H1 (cell line): ENCODE measurements around the gene ENTPD8. TPM values are rescaled to one million over a fixed set of nuclear protein-coding genes. Genes with fewer than 3 reads are reported as not detected.

ENCODE experiments used
- CTCF ChIA-PET: fragments of 300-600 bp; sonication (Branson Sonifier 250); formaldehyde crosslinking; loops from one replicate; lab custom pipeline; 2021; ENCODE audit not compliant: partially characterized antibody; lab: Charles Lee
- POLR2A ChIA-PET: fragments of 300-600 bp; sonication (Branson Sonifier 250); formaldehyde crosslinking; loops from one replicate; lab custom pipeline; 2021; ENCODE audit warnings: inconsistent platforms; ENCODE audit not compliant: partially characterized antibody; lab: Charles Lee
- DNase-seq, 2 experiments: peaks; one replicate each; pipeline versions ENCODE4 v3.0.0 to v3.0.0-alpha.2; 2010 to 2022; ENCODE audit warnings: low spot score in 2 of 2, low read depth in 1 of 2, mixed read lengths in 1 of 2
- FAIRE-seq: peaks from 2 replicates; lab custom pipeline; 2011; peaks lifted over from hg19 to GRCh38; lab: Jason Lieb, UNC
- H2AFZ ChIP-seq: 2 replicates; pipeline ENCODE4 v1.8.1; 2012; ENCODE audit warnings: low read length, inconsistent platforms
- H2AK5ac ChIP-seq: 2 replicates; pipeline ENCODE4 v1.6.1; 2013; ENCODE audit warnings: low read depth, low read length
- H2BK120ac ChIP-seq: replicated peaks from 2 replicates; pipeline ENCODE3; 2013; ENCODE audit warnings: low read depth, low read length, inconsistent platforms
- H2BK12ac ChIP-seq: 2 replicates; pipeline ENCODE4 v1.6.1; 2013; ENCODE audit warnings: low read depth, low read length
- H2BK15ac ChIP-seq: 2 replicates; pipeline ENCODE4 v1.6.1; 2013; ENCODE audit warnings: low read length
- H2BK20ac ChIP-seq: 2 replicates; pipeline ENCODE4 v1.6.1; 2013; ENCODE audit warnings: low read length
- H2BK5ac ChIP-seq: 2 replicates; pipeline ENCODE4 v1.6.1; 2013; ENCODE audit warnings: low read depth, low read length
- H3K14ac ChIP-seq: 2 replicates; pipeline ENCODE4 v1.6.1; 2013; ENCODE audit warnings: inconsistent platforms; ENCODE audit not compliant: insufficient read length
- H3K18ac ChIP-seq: 2 replicates; pipeline ENCODE4 v1.6.1; 2013; ENCODE audit warnings: low read length; ENCODE audit errors: extremely low read depth
- H3K23ac ChIP-seq: 2 replicates; pipeline ENCODE4 v1.6.1; 2013; ENCODE audit warnings: inconsistent platforms; ENCODE audit not compliant: insufficient read length
- H3K23me2 ChIP-seq: 2 replicates; pipeline ENCODE4 v1.6.1; 2013; ENCODE audit warnings: low read depth, low read length
- H3K27ac ChIP-seq: 2 replicates; pipeline ENCODE4 v1.6.1; 2011; ENCODE audit warnings: low read depth, low read length, inconsistent platforms
- H3K27me3 ChIP-seq, 4 experiments: replicated peaks in 1 of 4; 1 replicate in 1 of 4; 2 replicates in 3 of 4; pipeline versions ENCODE4 v1.6.1 to v1.8.1; 2011 to 2013; ENCODE audit warnings: low read length in 3 of 4, mild to moderate bottlenecking in 3 of 4, inconsistent platforms in 2 of 4, mixed read lengths in 2 of 4, moderate library complexity in 1 of 4; ENCODE audit not compliant: control insufficient read depth in 3 of 4, insufficient read depth in 3 of 4; ENCODE audit errors: extremely low read depth in 1 of 4
- H3K36me3 ChIP-seq, 4 experiments: 2 replicates each; pipeline versions ENCODE4 v1.6.1 to v1.8.1; 2011 to 2013; ENCODE audit warnings: mild to moderate bottlenecking in 4 of 4, low read length in 3 of 4, moderate library complexity in 2 of 4, control low read depth in 1 of 4, inconsistent platforms in 1 of 4; ENCODE audit not compliant: insufficient read depth in 4 of 4, control insufficient read depth in 2 of 4
- H3K4ac ChIP-seq: replicated peaks from 2 replicates; pipeline ENCODE3; 2013; ENCODE audit warnings: low read length, low read depth, mixed read lengths, inconsistent platforms; ENCODE audit not compliant: insufficient read length
- H3K4me1 ChIP-seq, 4 experiments: replicated peaks in 1 of 4; 1 replicate in 1 of 4; 2 replicates in 3 of 4; pipeline versions ENCODE4 v1.6.1 to v1.8.1; 2011 to 2013; ENCODE audit warnings: low read length in 3 of 4, inconsistent platforms in 2 of 4, mixed read lengths in 1 of 4; ENCODE audit not compliant: insufficient read depth in 4 of 4, control insufficient read depth in 3 of 4
- H3K4me2 ChIP-seq, 2 experiments: 2 replicates each; pipeline versions ENCODE4 v1.6.1 to v1.8.1; 2011 to 2013; ENCODE audit warnings: low read depth in 2 of 2, low read length in 2 of 2, control low read depth in 1 of 2, inconsistent platforms in 1 of 2, mild to moderate bottlenecking in 1 of 2; ENCODE audit not compliant: insufficient read depth in 1 of 2
- H3K4me3 ChIP-seq, 4 experiments: fragments of 200-600, 300-600 bp in 1 of 4; sonication (generic), shearing (Covaris generic), sonication (Bioruptor Twin) in 1 of 4; 2 replicates each; pipeline versions ENCODE4 v1.5.1 to v1.8.1; 2011 to 2016; ENCODE audit warnings: low read length in 4 of 4, low read depth in 3 of 4, control low read depth in 2 of 4, inconsistent platforms in 2 of 4, mild to moderate bottlenecking in 2 of 4, mixed read lengths in 1 of 4, moderate library complexity in 1 of 4; ENCODE audit not compliant: insufficient read depth in 2 of 4; ENCODE audit errors: extremely low read depth in 1 of 4
- H3K56ac ChIP-seq: replicated peaks from 2 replicates; pipeline ENCODE3; 2013; ENCODE audit warnings: low read depth, mild to moderate bottlenecking, mixed read lengths, low read length, inconsistent platforms; ENCODE audit not compliant: insufficient read length
- H3K79me1 ChIP-seq: 2 replicates; pipeline ENCODE4 v1.6.1; 2013; ENCODE audit warnings: low read depth, low read length, control low read depth
- H3K79me2 ChIP-seq, 2 experiments: 2 replicates each; pipeline versions ENCODE4 v1.6.1 to v1.8.1; 2012 to 2013; ENCODE audit warnings: low read length in 2 of 2, mild to moderate bottlenecking in 2 of 2, inconsistent platforms in 1 of 2; ENCODE audit not compliant: insufficient read depth in 2 of 2, control insufficient read depth in 1 of 2
- H3K9ac ChIP-seq, 4 experiments: replicated peaks in 1 of 4; 1 replicate in 1 of 4; 2 replicates in 3 of 4; pipeline versions ENCODE4 v1.6.1 to v1.8.1; 2011 to 2013; ENCODE audit warnings: low read depth in 3 of 4, low read length in 3 of 4, control low read depth in 2 of 4, mild to moderate bottlenecking in 2 of 4, moderate library complexity in 2 of 4, inconsistent platforms in 1 of 4; ENCODE audit errors: extremely low read depth in 1 of 4
- H3K9me3 ChIP-seq, 2 experiments: 2 replicates each; pipeline versions ENCODE4 v1.6.1 to v1.8.1; 2012 to 2013; ENCODE audit warnings: mild to moderate bottlenecking in 2 of 2, moderate library complexity in 2 of 2, control low read depth in 1 of 2, inconsistent platforms in 1 of 2, low read depth in 1 of 2, low read length in 1 of 2, mixed read lengths in 1 of 2; ENCODE audit not compliant: insufficient read depth in 2 of 2
- H4K20me1 ChIP-seq, 2 experiments: replicated peaks in 1 of 2; 2 replicates each; pipeline versions ENCODE3 to v1.8.1; 2011 to 2013; ENCODE audit warnings: inconsistent platforms in 2 of 2, low read length in 2 of 2, mild to moderate bottlenecking in 1 of 2; ENCODE audit not compliant: insufficient read depth in 2 of 2, control insufficient read depth in 1 of 2
- H4K5ac ChIP-seq: 2 replicates; pipeline ENCODE4 v1.6.1; 2013; ENCODE audit warnings: low read length, low read depth, mixed read lengths, inconsistent platforms; ENCODE audit not compliant: insufficient read length
- H4K8ac ChIP-seq: 2 replicates; pipeline ENCODE4 v1.8.0; 2013; ENCODE audit warnings: mild to moderate bottlenecking, moderate library complexity, low read length, inconsistent platforms; ENCODE audit not compliant: insufficient read depth; ENCODE audit errors: extremely low read depth
- H4K91ac ChIP-seq: replicated peaks from 2 replicates; pipeline ENCODE3; 2013; ENCODE audit warnings: low read length, mixed read lengths, inconsistent platforms; ENCODE audit not compliant: insufficient read length
- ASH2L ChIP-seq: fragments of 200-600, 300-600 bp; sonication (generic); IDR thresholded peaks from one replicate; pipeline ENCODE4 v1.7.1; 2017; ENCODE audit warnings: low read length
- BCL11A ChIP-seq, 2 experiments: IDR thresholded peaks; one replicate each; pipeline ENCODE4 v1.6.1; 2011; ENCODE audit warnings: low read depth in 2 of 2, low read length in 2 of 2, mild to moderate bottlenecking in 2 of 2
- BRCA1 ChIP-seq: IDR thresholded peaks from 2 replicates; pipeline ENCODE4 v1.6.1; 2012; ENCODE audit warnings: low read depth, low read length, improper control_type of control experiment
- CEBPB ChIP-seq: IDR thresholded peaks from 2 replicates; pipeline ENCODE4 v1.6.1; 2012; ENCODE audit warnings: low read depth, low read length
- FOSL1 ChIP-seq: IDR thresholded peaks from 2 replicates; pipeline ENCODE4 v1.6.1; 2011; ENCODE audit warnings: mild to moderate bottlenecking, low read depth, low read length, moderate library complexity; ENCODE audit not compliant: insufficient read depth
- JUN ChIP-seq: IDR thresholded peaks from 2 replicates; pipeline ENCODE4 v1.6.1; 2011; ENCODE audit warnings: low read depth, mild to moderate bottlenecking, improper control_type of control experiment, low read length
- KDM1A ChIP-seq: fragments of 200-600, 300-600 bp; sonication (generic); IDR thresholded peaks from 2 replicates; pipeline ENCODE4 v1.7.1; 2016; ENCODE audit warnings: mild to moderate bottlenecking, low read length, borderline replicate concordance
- PHF8 ChIP-seq: fragments of 200-600 bp; sonication (generic); conservative IDR thresholded peaks from 2 replicates; pipeline ENCODE4 v1.7.1; 2012; ENCODE audit warnings: low read depth, mild to moderate bottlenecking, inconsistent platforms, low read length, moderate library complexity
- SIRT6 ChIP-seq: IDR thresholded peaks from one replicate; pipeline ENCODE4 v1.7.1; 2012; ENCODE audit warnings: low read length, inconsistent platforms
- SUZ12 ChIP-seq: fragments of 200-600 bp; sonication (generic); IDR thresholded peaks from 2 replicates; pipeline ENCODE4 v1.6.1; 2012; ENCODE audit warnings: mild to moderate bottlenecking, inconsistent platforms, low read length, moderate library complexity, mixed read lengths
- TBP ChIP-seq: IDR thresholded peaks from 2 replicates; pipeline ENCODE4 v1.6.1; 2011; ENCODE audit warnings: low read depth, low read length, improper control_type of control experiment
- TEAD4 ChIP-seq: IDR thresholded peaks from 2 replicates; pipeline ENCODE4 v1.6.1; 2012; ENCODE audit warnings: low read depth, low read length, inconsistent platforms, mixed read lengths
- YY1 ChIP-seq: IDR thresholded peaks from 2 replicates; pipeline ENCODE4 v1.6.1; 2011; ENCODE audit warnings: low read depth, mild to moderate bottlenecking, low read length
- WGBS, 2 experiments: shearing (Covaris generic) in 1 of 2; methylation state at CpG; one replicate each; pipeline versions ENCODE4 v1.1.6 to v1.1.7; 2013 to 2015; ENCODE audit warnings: low lambda C conversion rate in 2 of 2, mixed read lengths in 2 of 2, inconsistent platforms in 1 of 2, low coverage in 1 of 2, missing lambda C conversion rate in 1 of 2; ENCODE audit not compliant: insufficient replicate concordance in 2 of 2, insufficient coverage in 1 of 2, insufficient read length in 1 of 2; ENCODE audit errors: extremely low coverage in 1 of 2, missing lambda C conversion rate in 1 of 2; 5-methylcytosine and 5-hydroxymethylcytosine counted together
- polyA plus RNA-seq, 7 experiments: library from polyadenylated mRNA; depleted of rRNA in 3 of 7; stranded (reverse) in 5 of 7; unstranded in 2 of 7; fragments of >200 nt in 5 of 7; fragments of 200-250 nt in 2 of 7; gene quantifications; 1 replicate in 5 of 7; 2 replicates in 1 of 7; 4 replicates in 1 of 7; pipeline versions ENCODE4 v1.2.1 to v1.2.3, GENCODE V29; 2011 to 2013; ENCODE audit warnings: missing spikeins in 2 of 7, mixed read lengths in 2 of 7
- total RNA-seq: library from RNA; stranded (reverse); fragmentation: NEBNext Ultra II Directional; extraction: Animal tissue kit (Norgen Biotek cat#: 25700); gene quantifications from 2 replicates; pipeline ENCODE4 v1.2.1, GENCODE V29; 2021

ENTPD8 gene
- total and polyA plus RNA-seq, 2 of the 8 experiments (the other 6 are each of a cell fraction or from before 2014, with no cell fraction given), result 0.48 to 0.51 TPM

DNA sequence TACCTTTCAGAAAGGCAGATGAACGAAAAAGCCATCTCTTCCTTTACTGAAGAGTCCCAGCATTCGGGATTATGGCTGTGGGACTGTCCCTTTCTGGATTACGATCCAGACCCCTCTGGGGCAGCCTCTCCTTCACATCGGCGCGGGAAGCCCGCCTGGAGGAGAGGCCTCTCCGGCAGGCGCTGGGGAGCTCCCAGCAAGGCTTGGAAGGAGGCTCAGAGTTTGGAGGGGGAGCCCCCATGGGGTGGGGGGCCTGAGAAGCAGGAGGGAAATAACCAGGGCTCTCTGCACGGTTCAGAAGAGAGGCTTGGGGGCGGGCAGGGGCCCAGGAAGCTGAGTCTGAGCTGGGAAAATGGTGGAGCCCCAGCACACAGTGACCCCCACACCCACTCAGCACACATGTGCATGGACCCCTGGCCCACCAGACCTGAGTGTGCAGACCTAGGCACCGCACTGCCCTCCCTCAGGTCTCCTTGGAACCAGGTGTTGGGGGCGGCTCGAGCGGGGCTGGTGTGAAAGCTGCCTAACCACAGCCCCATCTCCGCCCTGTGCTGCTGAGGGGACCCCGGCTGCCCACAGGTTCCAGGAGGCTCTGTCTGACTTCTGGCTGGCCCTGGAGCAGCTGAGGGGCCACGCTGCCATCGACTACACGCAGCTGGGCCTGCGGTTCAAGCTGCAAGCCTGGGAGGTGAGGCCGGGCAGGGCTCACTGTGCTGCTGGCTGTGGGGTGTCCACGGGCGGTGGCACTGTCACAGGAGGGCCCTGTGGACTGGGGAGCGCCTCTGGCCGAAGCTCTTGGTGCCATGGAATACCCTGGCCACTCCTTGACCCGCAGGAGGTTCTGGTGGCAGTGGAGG is 13.5 kb downstream of the ENTPD8 start:
- H3K27ac ChIP-seq, result no peak overlapping the region
- H2BK5ac ChIP-seq, result no peak overlapping the region
- no peaks in the 10 kb centered on the region for H3K79me1 ChIP-seq
- H4K91ac ChIP-seq, result no peak overlapping the region
- no peak overlapping the region for H4K5ac ChIP-seq
- no peak overlapping the region for H2BK120ac ChIP-seq
- H2BK20ac ChIP-seq, result no peak overlapping the region
- peaks cover 0 to 1% of the 10 kb centered on the region in 2 experiments for H4K20me1 ChIP-seq
- peaks cover 5% of the 10 kb centered on the region; the same call in 1 of the 2 replicates for H3K23me2 ChIP-seq
- no peaks in the 10 kb centered on the region for H3K36me3 ChIP-seq
- no peak overlapping the region for H2AK5ac ChIP-seq
- DNase-seq, result no peak
- H3K9ac ChIP-seq, result no peak overlapping the region; a peak in 1 of 7 replicates
- no peak overlapping the region for H2BK12ac ChIP-seq
- FAIRE-seq, result no peak
- H3K4me1 ChIP-seq, result peaks cover 0 to 3% (median under 1%) of the 10 kb centered on the region in 4 experiments; a peak in 2 of 7 replicates
- H3K9me3 ChIP-seq, result no peaks in the 10 kb centered on the region
- H3K18ac ChIP-seq, result no peak overlapping the region
- no peak overlapping the region for H3K4me3 ChIP-seq
- H3K23ac ChIP-seq, result no peak overlapping the region
- H2AFZ ChIP-seq, result no peak overlapping the region
- CTCF ChIA-PET, result interaction anchor here (0.6 to 1.4 kb wide), 3 partner anchors 17 to 166 kb away, joined by 3 to 9 read pairs (median 3); no protein-coding TSS in a partner anchor
- no peaks in the 10 kb centered on the region for H3K79me2 ChIP-seq
- POLR2A ChIA-PET, result interaction anchor here (1.1 kb wide), 1 partner anchor 14 kb away, joined by 4 read pairs; the partner anchor contains the start of gene ENTPD8
- WGBS, 2 experiments, result 82% methylated on average over 27 of the region's 27 CpGs; no CpG with 5 or more reads in 1 of the 2 experiments
- no peak overlapping the region for H3K56ac ChIP-seq
- H3K4me2 ChIP-seq, result no peak overlapping the region
- H2BK15ac ChIP-seq, result 0 out of 2 replicates have a peak overlapping the region, but pooled peaks have one; percentile 29
- H3K27me3 ChIP-seq, result peaks cover 0 to 13% (median 2%) of the 10 kb centered on the region in 4 experiments; a peak in 4 of 7 replicates
- no peak overlapping the region for H3K14ac ChIP-seq
- peak overlapping the region; percentile 68; the same call in 1 of the 2 replicates for H4K8ac ChIP-seq
- no peak overlapping the region for H3K4ac ChIP-seq
- no peak for TF ChIP-seq TBP
- TF ChIP-seq SUZ12, result no peak
- TF ChIP-seq ASH2L, result no peak
- TF ChIP-seq KDM1A, result no peak
- no peak for TF ChIP-seq BRCA1
- no peak for TF ChIP-seq YY1
- TF ChIP-seq FOSL1, result no peak
- no peak for TF ChIP-seq CEBPB
- TF ChIP-seq PHF8, result no peak
- no peak for TF ChIP-seq BCL11A (IDR thresholded peaks at IDR 0.05; ENCODE audit: low read depth in 2 of 2, low read length in 2 of 2)
- TF ChIP-seq SIRT6, result no peak
- TF ChIP-seq TEAD4, result no peak
- no peak for TF ChIP-seq JUN
